Iris pigment epithelial cell (primary cell): ENCODE data around the gene EVA1A.
A peak's percentile ranks its signal among the peaks of the same experiment; 100 is the strongest.

Experiments
- DNase-seq: peaks from one replicate; pipeline ENCODE4 v3.0.0-alpha.2; 2011; ENCODE audit warnings: low read depth

Gene EVA1A

DNA sequence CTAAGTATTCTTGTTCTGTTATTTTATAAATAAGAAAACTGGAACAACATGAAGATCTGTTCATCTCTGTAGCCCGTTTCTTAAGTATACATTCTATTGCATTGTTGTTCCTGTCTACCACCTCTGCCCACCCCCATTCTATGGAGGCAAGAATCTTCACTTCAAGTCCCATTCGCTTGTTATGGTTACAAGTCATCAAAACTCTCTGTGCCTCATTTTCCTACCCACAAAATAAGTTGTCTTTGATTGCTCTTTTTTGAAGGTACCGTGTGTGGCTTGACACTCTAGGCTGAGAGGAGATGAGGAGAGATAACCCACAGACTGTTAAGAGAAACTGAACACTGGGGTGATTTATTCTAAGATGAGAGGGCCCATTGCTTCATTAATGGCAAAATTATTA lies 2.9 kb upstream of the EVA1A start:
- DNase-seq, result no peak

DNA sequence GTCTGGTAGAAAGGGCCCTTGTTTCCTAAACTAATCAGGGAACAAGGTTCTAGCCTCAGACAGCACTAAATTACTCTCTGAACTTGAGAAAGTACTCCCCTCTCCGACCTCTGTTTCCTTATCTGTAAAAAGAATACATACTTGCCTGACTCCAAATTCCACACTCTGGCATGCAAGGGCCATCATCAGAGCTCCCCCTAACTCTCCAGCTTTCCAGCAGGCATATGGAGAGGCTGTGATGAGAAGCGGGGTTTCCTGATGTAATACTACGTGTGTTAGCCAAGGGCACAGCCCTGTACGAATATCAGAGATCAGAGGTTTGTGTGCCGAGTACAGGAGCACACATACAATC lies 1.8 kb upstream of the EVA1A start:
- peak; percentile 40 for DNase-seq

DNA sequence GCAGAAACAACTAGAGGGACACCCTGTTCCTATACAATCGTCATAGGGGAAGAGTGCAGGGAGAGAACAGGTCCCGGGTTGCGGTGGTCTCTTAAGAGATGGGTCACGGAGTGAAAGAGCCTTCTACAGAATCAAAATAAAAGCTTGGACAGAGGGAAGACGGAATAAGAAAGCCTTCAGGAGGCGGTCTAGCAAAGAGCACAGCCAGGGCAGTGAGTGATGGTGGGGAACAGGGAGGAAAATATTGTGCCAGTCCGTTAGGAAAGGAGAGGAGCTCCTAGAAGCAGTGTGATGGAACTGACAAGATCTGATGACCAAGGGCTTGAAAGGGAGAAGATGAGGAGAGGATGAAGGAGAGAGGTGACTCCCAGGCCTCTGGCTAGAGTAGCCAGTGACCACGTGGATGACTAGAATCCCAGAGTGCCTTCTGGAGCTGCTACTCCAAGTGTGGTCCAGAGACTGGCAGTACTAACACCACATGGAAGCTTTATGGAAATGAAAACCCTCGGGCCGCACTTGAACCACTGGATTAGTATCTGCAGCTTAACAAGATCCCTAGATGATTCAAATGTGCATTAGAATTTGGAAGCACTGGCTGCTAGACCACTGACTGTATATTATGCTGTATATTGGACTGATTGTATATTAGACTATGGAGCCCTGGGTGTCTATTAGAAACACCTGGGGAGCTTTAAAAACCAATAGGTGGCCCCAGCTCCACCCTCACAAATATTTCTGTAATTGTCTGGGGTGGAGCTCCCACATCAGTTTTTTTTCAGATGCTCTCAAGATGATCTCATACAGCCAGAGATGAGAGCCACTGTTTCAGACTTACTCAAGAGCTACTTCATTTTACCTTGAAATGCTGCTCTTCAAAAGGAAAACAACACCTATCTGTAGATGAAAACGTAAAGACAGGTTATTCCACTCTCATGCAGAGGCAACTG lies 1.1 kb upstream of the EVA1A start:
- peak; percentile 72 for DNase-seq

DNA sequence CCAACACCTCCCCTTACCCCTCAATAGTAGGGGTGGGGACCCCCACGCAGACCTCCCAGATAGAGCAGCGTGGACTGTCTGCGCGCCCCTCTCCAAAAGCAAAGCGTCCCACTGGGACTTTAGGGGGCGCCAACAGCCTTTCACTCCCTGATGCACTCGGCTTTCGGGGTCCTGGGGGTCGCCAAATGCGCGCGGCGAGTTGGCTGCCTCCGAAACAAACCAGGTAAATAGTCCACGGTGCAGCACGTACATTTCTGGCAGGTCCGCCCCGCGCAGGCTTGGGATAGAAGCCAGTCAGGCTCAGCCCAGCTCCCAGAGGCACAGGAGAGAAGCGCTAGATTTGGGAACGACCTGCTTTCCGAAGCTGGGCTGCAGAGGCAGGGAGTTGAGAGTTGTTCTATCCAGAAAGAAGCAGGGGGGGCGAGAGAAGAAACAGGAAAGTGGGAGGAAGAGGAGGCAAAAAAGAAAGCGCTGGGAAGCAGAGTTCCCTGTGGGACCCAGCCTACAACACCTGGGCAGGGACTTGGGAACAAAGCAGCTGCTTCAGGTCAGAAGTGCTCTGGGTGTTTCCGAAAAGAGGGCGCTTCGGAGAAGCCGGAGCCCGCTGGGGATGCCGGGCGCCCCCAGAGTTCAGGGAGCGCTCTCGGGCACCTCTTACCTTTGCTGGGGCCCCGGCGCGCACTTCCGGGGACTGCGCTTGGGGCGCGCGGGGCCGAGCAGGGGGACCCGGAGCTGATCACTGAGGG lies 544 bp downstream of the EVA1A start:
- DNase-seq, result peak; percentile 40

DNA sequence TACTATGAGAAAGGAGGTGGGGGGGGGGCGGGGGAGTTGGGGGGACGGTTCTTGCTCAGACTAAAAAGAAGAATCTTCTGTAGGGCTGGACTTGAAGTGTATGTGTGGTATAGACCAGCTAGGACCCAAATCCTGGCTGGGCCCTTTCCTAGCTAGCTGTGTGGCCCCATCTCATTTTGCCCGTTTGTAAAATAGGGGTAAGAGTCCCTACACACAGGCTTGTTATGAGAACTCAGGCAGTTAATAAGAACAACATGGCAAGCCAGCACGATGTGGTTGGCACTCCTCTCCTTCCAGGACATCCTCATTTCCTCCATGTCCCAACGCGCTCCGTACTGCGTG lies 1.1 kb downstream of the EVA1A start:
- DNase-seq, result no peak

DNA sequence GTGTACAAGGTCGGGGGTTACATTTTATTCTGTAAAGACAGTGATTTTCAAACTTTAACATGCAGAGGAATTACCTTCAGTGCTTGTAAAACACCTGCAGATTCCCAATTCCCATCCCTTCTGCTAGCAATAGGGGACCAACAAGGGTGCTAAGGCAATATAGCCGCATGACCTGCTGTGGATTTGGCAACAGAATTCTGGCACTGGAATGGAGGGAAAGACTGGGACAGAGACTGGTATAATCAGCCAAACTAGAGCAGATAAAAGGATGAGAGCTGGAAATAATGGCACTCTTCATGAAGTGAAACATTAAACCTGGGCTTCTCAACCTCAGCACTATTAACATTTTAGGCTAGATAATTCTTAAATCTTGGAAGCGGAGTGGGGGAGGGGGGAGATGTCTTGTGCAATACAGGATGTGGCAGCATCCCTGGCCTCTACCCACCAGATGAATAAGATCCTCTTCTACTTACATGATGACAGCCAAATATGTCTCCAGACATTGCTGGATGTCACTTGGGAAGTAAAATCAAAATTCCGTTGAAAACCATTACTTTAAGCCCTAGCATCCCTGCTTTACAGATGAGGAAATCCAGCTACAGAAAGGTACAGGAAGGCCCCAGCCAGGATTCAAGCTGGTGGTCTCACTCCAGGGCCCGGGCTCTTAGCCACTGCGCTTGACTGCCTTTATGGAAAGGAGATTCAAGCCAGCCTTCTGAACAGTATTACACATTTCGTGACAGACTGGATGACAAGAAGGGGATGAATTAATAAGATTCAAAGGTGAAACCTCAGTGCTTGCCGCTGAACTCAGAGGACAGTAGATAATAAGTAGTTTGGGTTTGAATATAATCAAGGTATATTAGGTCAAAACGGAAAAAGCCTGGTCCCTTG lies 1.7 kb downstream of the EVA1A start:
- DNase-seq, result peak; percentile 50

DNA sequence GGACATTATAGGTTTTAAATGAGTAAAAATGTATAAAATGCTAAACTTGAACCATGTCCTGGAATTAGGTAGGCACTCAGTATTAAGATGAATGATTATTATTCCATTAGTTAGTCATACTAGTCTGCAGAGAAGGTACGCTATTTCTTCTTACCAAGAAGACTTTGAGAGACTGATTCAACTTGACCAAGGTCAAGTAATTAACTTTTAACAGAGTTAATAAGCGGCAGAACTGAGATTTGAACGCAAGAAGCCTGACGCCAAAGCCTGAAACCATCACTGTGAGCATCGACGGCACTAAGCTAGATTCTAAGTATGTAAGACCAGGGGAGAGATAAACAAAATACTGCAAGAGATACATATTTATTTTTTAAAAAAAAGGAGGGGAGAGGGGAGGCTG lies 2.6 kb downstream of the EVA1A start:
- no peak for DNase-seq

DNA sequence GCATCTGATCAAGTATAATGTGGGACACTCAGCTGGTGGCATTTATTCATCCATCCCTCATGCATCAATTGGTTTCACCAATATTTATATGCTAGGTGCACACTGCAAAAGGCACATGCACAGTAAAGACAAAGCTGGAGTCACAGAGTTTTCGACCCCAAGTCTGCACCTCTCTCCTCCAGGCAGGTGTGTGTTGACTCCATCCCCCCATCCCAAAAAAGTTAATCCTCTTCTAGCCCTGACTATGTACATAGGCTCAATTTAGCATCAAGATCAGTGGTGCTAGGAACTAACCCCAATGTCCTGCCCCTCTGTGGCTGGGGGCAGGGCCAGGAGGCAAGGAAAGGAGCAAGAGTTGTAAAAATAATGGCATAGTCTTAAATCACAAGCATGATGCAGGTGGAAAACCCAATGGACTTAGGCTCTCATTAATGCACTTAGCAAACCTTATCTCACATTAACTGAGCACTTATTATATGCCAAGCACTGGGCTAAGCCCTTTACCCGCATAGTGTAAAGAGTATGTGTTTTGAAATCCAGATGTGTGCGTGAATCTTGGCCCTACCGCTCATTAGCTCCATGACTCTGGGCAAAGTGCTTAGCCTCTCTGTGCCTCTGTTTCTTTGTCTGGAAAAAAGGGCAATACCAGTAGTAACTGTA lies 3.1 kb downstream of the EVA1A start:
- no peak for DNase-seq

DNA sequence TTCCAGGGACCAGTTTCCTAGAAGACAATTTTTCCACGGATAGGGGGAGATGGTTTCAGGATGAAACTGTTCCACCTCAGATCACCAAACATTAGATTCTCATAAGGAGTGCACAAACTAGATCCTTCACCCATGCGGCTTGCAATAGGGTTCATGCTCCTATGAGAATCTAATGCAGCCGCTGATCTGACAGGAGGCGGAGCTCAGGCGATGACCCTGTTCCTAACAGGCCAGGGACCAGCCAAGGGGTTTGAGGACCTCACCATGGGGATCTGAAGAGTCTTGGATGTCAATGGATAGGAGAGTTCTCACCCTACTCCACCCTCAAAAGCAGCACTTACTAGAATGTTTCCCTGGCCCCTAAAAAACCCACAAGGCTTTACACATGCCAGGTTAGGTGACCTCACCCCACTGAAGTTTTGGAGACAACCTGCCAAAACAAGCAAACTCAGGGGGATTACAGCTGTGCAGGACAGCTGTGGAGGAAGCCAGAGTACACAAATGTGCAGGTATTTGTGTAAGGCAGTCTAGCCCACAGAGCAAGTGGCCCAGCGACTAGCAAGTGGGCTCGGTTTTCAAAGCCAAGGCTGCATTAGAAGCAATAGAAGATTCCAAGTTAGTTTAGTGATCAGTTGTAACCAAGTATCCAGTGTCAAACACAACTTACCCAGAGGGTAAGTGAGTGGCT lies 3.9 kb downstream of the EVA1A start:
- DNase-seq, result no peak

DNA sequence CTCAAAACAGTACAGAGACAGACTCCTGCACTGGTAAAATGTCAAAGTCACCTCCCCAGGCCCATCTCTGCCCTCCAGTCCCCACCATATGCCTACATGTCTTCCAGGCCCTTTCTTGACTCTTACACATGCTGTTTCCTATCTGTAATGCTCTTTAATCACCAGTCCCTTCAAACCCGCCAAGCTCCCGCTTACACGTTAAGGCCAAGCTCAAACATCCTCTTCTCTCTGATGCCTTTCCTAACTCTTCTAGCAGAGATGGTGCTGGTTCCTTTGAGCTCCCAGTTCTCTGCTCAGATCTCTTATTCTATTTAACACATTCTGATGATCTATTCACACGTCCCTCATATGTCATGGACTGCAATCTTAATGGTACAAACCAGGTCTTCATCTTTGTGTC lies 5.0 kb downstream of the EVA1A start:
- DNase-seq, result no peak

DNA sequence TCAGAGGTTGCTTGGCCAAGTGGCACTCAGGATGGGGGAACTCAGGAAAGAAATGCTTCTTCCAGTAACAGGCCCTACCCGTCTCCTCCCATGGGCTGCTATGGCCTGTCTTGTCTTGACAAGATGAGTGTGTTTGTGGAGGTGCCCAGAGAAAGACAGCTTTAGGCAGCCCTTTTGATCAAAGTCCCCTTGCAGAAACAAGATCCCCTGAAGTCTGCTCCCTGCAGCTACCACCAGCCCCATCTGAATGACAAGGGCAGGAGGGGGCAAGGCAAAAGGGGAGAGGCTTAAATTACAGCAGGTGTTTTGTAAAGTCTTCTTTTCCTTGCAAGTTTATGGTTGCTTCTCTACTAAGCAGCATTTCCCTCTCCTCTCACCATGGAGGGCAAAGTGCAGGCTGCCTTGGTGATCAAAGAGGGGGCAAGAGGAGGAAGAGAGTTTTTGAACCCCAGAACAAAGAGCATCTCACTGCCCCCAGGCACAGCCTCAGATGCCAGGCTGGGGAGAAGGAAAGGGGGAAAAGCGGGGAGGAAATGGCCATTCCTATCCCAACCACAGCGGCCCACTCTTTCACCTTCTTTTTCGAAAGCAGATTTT lies 6.7 kb downstream of the EVA1A start:
- no peak for DNase-seq

DNA sequence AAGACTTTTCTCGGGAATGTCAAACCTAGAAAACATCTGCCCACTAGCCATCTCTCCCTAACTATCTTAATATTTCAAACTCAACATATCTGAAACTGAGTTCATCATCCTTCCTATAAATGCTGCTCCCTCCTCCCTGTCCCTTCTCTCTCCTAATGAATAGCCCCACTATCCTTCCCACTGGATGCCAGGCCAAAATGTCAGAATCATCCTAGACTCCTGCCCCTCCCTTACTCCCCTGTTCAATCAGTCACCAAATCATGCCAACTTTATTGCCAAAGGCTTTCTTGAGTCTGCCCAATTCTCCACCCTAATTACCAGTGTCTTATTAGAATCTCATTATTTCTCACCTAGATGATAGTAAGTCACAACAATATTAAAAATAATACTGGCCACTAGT lies 8.5 kb downstream of the EVA1A start:
- no peak for DNase-seq

DNA sequence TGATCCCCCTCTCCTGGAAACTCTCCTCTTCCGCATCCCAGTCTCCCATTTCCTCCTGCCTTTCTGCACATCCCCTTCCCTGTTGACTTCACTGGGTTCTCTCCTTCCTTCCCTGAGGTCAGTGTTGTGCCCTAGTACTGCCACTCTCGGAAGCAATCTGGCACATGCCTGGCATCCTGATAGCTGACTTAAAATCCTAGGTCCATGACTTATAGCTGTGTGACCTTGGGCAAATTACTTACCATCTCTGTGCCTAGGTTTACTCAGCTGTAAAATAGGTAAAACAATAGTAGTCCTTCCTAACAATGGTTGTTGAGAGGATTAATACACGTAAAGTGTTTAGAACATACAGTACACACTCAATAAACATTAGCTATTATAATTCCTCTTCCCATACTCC lies 9.3 kb downstream of the EVA1A start:
- no peak for DNase-seq

DNA sequence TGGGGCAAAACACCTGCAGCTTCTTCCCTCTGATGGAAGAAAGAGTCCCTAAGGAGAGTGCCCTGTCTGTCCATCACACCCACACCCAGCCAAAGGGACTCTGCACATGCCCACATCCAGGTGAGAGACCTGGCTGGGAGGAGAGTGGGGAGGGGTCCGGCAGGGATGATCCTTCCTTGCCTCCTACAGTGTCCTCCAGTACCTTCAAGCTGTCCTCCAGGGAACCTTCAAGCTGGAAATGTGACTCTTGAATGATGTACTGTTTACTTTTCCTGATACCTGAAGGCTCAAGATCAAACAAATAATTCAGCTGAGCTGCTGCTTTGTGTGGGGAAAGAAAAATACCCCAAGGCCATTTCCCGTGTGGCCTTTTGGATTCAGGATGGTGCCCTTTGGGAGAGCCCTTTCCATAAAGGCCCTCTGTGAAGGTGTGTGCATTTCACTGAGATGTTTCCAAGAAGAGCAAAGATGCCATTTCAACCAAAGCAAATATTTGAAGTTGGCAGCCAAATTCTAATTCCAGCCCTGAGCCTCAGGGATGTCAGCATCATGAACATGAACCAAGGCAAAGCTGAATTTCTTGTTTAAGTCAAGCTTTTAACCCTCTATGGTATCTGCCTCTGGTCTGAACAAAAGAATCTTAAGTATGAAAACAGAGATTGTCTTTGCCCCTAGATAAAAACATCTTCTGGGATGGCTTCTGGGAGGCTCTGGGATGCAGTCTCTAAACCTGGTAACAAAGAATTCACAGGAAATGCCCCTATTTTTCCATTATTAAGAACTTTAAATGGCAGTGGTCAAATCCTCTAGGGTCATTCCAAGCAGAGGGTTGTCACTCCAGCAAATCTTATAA lies 11.1 kb downstream of the EVA1A start:
- DNase-seq, result no peak

DNA sequence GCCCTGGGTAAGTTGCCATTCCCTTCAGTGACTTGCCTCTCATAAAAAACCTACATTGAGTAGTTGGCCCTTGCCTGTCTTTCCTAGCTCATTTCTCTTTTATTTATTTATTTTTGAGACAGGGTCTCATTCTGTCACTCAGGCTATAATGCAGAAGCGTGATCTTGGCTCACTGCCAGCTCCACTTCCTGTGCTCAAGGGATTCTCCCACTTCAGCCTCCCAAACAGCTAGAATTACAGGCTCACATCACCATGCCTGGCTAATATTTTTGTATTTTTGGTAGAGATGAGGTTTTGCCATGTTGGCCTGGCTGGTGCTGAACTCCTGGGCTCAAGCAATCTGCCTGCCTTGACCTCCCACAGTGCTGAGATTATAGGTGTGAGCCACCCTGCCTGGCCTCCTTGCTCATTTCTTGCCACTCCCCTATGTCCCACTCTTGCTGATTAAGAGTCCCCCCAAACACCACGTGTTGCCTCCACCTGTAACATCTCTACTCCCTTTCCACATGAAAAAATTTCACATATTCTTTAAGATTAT lies 12.6 kb downstream of the EVA1A start:
- peak; percentile 39 for DNase-seq

DNA sequence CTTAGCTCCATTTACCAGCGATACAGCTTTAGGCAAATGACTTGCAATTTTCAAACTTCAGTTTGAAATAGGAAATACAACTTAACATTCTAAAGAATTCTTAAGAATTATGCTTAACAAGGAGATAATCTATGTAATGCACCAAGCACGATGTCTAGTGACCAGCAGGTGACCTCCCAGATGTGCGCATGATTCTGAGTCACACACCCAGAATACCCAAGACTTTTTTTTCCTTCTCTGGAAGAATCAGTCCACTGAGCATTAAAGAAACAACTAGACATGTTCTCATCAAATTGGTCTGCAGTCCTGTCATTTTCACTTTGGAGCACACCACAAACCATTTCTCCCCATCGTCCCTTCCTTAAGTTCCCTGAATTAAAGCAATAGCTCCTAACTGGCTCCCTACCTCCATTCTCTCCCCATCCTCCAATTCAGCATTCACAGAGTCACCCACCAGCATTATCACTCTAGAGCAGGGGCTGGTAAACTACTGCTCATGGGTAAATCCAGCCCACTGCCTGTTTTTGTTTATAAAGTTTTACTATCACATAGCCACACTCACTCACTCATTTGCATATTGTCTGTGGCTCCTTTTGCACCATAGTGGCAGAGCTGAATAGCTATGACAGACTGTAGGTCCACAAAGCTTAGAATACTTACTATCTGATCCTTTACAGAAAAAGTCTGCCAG lies 13.2 kb downstream of the EVA1A start:
- DNase-seq, result peak; percentile 94

DNA sequence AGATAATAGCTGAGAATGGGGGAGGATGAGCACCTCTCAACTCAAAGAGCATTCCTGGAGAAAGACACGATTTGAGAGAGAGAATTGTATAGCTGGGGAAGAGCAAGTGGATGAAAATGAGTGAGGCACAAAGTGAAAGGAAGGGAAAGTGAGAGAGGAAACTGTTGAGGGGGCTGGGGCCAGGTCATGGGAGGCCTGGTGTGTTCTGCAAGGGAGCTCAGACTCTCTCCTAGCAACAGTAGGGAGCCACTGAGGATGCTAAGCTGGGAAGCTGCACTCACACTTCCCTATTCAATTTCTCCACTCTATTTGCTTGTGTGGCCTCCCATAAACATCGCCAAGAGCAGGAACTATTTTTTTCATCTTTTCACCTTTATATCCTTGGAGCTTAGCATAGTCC lies 14.8 kb downstream of the EVA1A start:
- DNase-seq, result no peak

DNA sequence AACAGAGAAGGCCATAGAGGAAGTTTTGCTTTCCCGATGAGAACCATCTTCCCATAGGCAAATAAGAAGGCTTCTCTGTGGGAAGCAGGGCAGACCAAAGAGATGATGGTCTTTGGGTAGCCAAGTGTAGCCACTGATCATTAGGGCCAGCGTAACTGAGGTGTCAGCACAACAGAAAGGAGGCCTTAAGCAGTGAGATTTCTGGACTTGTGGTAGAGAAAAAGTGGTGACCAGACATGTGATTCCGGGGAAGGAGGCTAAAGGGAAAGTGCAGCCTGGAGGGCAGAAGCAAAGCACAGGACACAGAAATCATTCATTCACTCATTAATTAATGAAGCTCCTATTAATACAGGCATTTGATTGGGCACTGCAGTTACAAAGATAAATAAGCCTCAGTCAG lies 15.4 kb downstream of the EVA1A start:
- DNase-seq, result no peak

DNA sequence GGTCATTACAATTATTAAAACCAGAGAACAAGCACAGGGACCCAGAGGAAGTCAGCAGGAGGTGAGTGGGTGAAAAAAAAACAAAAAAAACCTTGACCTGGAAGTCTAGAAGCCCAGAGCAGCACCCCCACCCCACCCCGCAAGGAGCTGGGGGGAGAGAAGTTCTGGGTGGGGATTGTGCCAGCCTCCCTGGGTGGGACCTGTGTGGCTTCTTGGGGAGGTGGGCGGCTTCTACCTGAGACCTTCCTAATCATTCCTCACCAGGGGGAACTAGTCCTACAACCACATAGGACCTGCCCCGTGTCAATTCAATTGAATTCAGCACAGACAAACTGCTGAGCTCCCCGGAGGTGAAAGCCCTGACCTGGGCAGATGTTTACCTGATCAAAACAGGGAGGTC lies 17.3 kb downstream of the EVA1A start:
- no peak for DNase-seq
